Stimulated activated naive CD4-positive, alpha-beta T cell (primary cell): ENCODE results near the gene ULBP3.
A peak's percentile ranks its signal among the peaks of the same experiment; 100 is the strongest.
"Not testable (repeated sequence)": the region's sequence is repeated elsewhere in the genome, so short reads cannot be mapped to it uniquely, and the experiment has no call there.

Experiments
- DNase-seq, 6 experiments: peaks; one replicate each; lab custom pipeline; 2025; lab: John Stamatoyannopoulos, UW

Gene ULBP3

GRCh38 chr6:150043096-150043495 is 25.8 kb downstream of the ULBP3 start:
- no peak for DNase-seq

GRCh38 chr6:150038202-150039062 is 30.5 kb downstream of the ULBP3 start:
- DNase-seq = no peak

GRCh38 chr6:150037526-150038201 is 31.3 kb downstream of the ULBP3 start:
- peak in 1 of 6 experiments; percentile 18 for DNase-seq

GRCh38 chr6:150036081-150036480 is 32.8 kb downstream of the ULBP3 start:
- no peak for DNase-seq

GRCh38 chr6:150033207-150033771 is 35.6 kb downstream of the ULBP3 start:
- no peak for DNase-seq

- DNase-seq = no peak
Observed at GRCh38 chr6:150032598-150032997, 36.3 kb downstream of the ULBP3 start.

- no peak for DNase-seq
Observed at GRCh38 chr6:150030611-150031010, 38.3 kb downstream of the ULBP3 start.

- no peak for DNase-seq
Observed at GRCh38 chr6:150029749-150030148, 39.2 kb downstream of the ULBP3 start.

- DNase-seq = no peak
Observed at GRCh38 chr6:150029276-150029675, 39.6 kb downstream of the ULBP3 start.

GRCh38 chr6:150028799-150029198 is 40.1 kb downstream of the ULBP3 start:
- no peak for DNase-seq

- no peak for DNase-seq
Observed at GRCh38 chr6:150027806-150028565, 40.9 kb downstream of the ULBP3 start.

- no peak for DNase-seq
Observed at GRCh38 chr6:150026976-150027805, 41.7 kb downstream of the ULBP3 start.

- DNase-seq = no peak
Observed at GRCh38 chr6:150025201-150025917, 43.6 kb downstream of the ULBP3 start, which contains the start of gene RAET1L. Gene RAET1L, minus strand, starts transcription at chr6:150025532. Its CDS starts 61 bp downstream, at chr6:150025471.

- DNase-seq = no peak
Observed at GRCh38 chr6:150024646-150025155, 44.2 kb downstream of the ULBP3 start.

GRCh38 chr6:150024021-150024420 is 44.9 kb downstream of the ULBP3 start:
- DNase-seq = not testable (repeated sequence)

- not testable (repeated sequence) for DNase-seq
Observed at GRCh38 chr6:150021870-150022269, 47.1 kb downstream of the ULBP3 start.

GRCh38 chr6:150018846-150019580 is 49.9 kb downstream of the ULBP3 start:
- DNase-seq = no peak

- DNase-seq = not testable (repeated sequence)
Observed at GRCh38 chr6:150017186-150017521, 51.8 kb downstream of the ULBP3 start.

GRCh38 chr6:150016324-150017185 is 52.4 kb downstream of the ULBP3 start:
- DNase-seq = peak; percentile 34 to 82 (median 48)
